ENCODE data around the gene APOH.

APOH gene

GRCh38 chr17:66190738-66191592 lies 38.2 kb downstream of the APOH start:
- no peak for DNase-seq

- no peak for DNase-seq
Observed at GRCh38 chr17:66187718-66188117, 41.5 kb downstream of the APOH start.

GRCh38 chr17:66185862-66186261 lies 43.4 kb downstream of the APOH start:
- DNase-seq = no peak

GRCh38 chr17:66184392-66184791 lies 44.8 kb downstream of the APOH start:
- no peak for DNase-seq

GRCh38 chr17:66183529-66183928 lies 45.7 kb downstream of the APOH start:
- no peak for DNase-seq

GRCh38 chr17:66178642-66179041 lies 50.6 kb downstream of the APOH start:
- no peak for DNase-seq

- peak; percentile 89 for DNase-seq
Observed at GRCh38 chr17:66177048-66177447, 52.2 kb downstream of the APOH start.

- no peak for DNase-seq
Observed at GRCh38 chr17:66175892-66176291, 53.3 kb downstream of the APOH start.

- DNase-seq = no peak
Observed at GRCh38 chr17:66172691-66173223, 56.5 kb downstream of the APOH start.

GRCh38 chr17:66172144-66172543 lies 57.1 kb downstream of the APOH start:
- no peak for DNase-seq

GRCh38 chr17:66171692-66172091 lies 57.5 kb downstream of the APOH start:
- DNase-seq = no peak

GRCh38 chr17:66171172-66171571 lies 58.0 kb downstream of the APOH start:
- DNase-seq = no peak

- no peak for DNase-seq
Observed at GRCh38 chr17:66169839-66170238, 59.4 kb downstream of the APOH start.

- DNase-seq = no peak
Observed at GRCh38 chr17:66167189-66167815, 61.9 kb downstream of the APOH start.

- DNase-seq = peak; percentile 11
Observed at GRCh38 chr17:66165537-66166123, 63.6 kb downstream of the APOH start.

Data from DMS153 (cell line).